A549 treated with AZD9567 at 1 μM for 4 hours (cell line): ENCODE data around the gene LACRT. TPM values are rescaled to one million over a fixed set of nuclear protein-coding genes. Genes with fewer than 3 reads are reported as not detected.

ENCODE experiments used
- total RNA-seq: library from RNA; stranded (reverse); fragments of 200-300 nt; extraction: Qiagen RNA extraction; gene quantifications from 5 replicates; pipeline ENCODE4 v1.2.3, GENCODE V29; 2022; ENCODE audit not compliant: insufficient read depth

The LACRT gene
- not detected in 5 replicates for total RNA-seq

GRCh38 chr12:54634795-54635194 is at the start of gene LACRT:
TSS of gene LACRT (minus strand) at chr12:54634895. CDS start at chr12:54634841, 54 bp downstream.

DNA sequence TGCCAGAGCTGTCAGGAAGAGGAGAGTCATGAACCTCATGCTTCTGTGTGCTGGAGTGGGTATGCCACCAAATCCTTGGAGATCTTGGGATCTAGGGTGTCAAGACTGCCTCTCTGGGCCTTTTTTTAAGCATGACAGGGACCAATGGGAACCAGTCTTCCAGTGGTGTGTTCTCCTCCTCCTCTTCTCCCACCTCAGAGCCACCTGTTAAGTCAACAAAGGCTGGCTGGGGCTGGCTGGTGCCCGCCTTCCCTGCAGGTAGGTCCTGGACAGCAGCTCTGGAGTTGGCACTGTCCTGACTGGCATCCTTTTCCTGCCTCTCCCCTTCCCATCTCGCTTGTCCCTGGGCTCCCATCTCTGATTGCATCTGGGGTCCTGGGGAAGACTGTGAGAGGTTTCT is 13.6 kb upstream of the LACRT start, which contains the start of gene DCD:
TSS of gene DCD (minus strand) at position 101 of the 400 bp plus-strand sequence. CDS start at position 39, 62 bp downstream.

GRCh38 chr12:54588110-54588889 is 46.4 kb downstream of the LACRT start, which contains the start of gene PPP1R1A:
TSS of gene PPP1R1A (minus strand) at chr12:54588659. CDS start at chr12:54588488, 171 bp downstream.

Other genes starting within 250 kb of the LACRT start
- 189 to 257 TPM (median 242 TPM) in 5 replicates for gene ITGA5, start 215.6 kb downstream of the LACRT start, total RNA-seq
- gene GTSF1, start 161.3 kb downstream of the LACRT start, total RNA-seq: not detected in 5 replicates
- 0.02 TPM in 1 of 5 replicates, not detected in the others for gene NCKAP1L, start 137.1 kb downstream of the LACRT start, total RNA-seq
- gene PDE1B, start 85.3 kb downstream of the LACRT start, total RNA-seq: 0.02 to 0.05 TPM (median 0.02 TPM) in 3 of 5 replicates, not detected in the others
- 0.03 to 0.17 TPM (median 0.13 TPM) in 4 of 5 replicates, not detected in the other for gene PPP1R1A, start 46.2 kb downstream of the LACRT start, total RNA-seq
- gene DCD, start 13.5 kb upstream of the LACRT start, total RNA-seq: not detected in 5 replicates
- gene MUCL1, start 219.6 kb upstream of the LACRT start, total RNA-seq: not detected in 5 replicates